ENCODE results near the gene NLGN1. TPM values are rescaled to one million over a fixed set of nuclear protein-coding genes. Genes with fewer than 3 reads are reported as not detected.

The NLGN1 gene
- total RNA-seq, 2 experiments from 2014 or later = not detected

DNA sequence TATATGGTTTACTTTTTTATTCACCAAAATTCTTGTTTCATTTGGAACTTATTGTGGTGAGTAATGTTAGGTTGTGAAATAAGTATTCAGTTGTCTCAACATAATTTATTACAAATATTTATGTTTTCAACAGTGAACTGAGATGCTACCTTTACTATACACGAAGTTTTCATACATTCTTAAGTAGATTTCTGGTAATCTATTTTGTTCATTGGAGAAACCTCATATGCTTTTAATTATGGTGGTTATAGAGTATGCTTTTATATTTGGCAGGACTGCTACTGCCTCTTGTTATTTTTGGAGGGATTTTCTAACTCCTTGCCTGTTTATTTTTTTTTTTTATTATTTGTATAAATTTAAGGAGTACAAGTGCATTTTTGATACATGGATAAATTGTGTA, 253.1 kb downstream of the NLGN1 start:
- ATAC-seq (ENCODE audit: low read depth) (no peak), DNase-seq (no peak)
- Mint-ChIP-seq H3K27me3 (no peaks in the 10 kb centered on the region), H3K4me1 (no peaks in the 10 kb centered on the region), H3K36me3 (no peaks in the 10 kb centered on the region), H3K9me3 (no peaks in the 10 kb centered on the region), H3K27ac (no peak overlapping the region), H3K4me3 (no peak overlapping the region)
- POLR2A ChIA-PET = no interaction called here

- Mint-ChIP-seq H3K27me3 (no peaks in the 10 kb centered on the region), H3K36me3 (no peaks in the 10 kb centered on the region), H3K9me3 (no peaks in the 10 kb centered on the region), H3K4me3 (no peak overlapping the region), H3K27ac (no peak overlapping the region), H3K4me1 (no peaks in the 10 kb centered on the region)
- DNase-seq = no peak
- POLR2A ChIA-PET = no interaction called here
- ATAC-seq (ENCODE audit: low read depth) = no peak
Observed at GRCh38 chr3:173652093-173652492, 254.5 kb downstream of the NLGN1 start.

DNA sequence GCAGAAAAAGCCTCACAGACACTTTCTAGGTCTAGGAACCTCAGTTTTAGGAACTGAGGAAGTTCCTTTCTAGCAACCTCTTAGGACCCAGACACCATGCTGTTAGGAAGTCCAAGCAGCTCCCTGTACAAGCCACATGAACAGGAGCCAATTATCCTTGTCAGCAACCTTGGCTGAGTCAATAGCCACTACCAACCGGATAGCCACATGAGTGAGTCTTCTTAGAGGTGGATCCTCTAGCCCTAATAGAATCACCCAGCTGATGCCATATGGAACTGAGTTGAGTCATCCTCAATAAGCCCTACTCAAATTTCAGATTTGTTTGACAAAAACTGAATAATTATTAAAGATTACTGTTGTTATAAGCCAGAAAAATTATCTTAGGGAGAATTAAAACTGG, 256.2 kb downstream of the NLGN1 start:
- H3K27me3 Mint-ChIP-seq = no peaks in the 10 kb centered on the region
- peaks cover 1% of the 10 kb centered on the region for H3K9me3 Mint-ChIP-seq
- no peaks in the 10 kb centered on the region for H3K4me1 Mint-ChIP-seq
- POLR2A ChIA-PET = no interaction called here
- no peak for DNase-seq
- no peaks in the 10 kb centered on the region for H3K36me3 Mint-ChIP-seq
- no peak overlapping the region for H3K27ac Mint-ChIP-seq
- ATAC-seq (ENCODE audit: low read depth) = no peak
- no peak overlapping the region for H3K4me3 Mint-ChIP-seq

GRCh38 chr3:173659972-173660371, 262.4 kb downstream of the NLGN1 start:
- POLR2A ChIA-PET = no interaction called here
- no peaks in the 10 kb centered on the region for H3K36me3 Mint-ChIP-seq
- no peak overlapping the region for H3K4me3 Mint-ChIP-seq
- no peaks in the 10 kb centered on the region for H3K4me1 Mint-ChIP-seq
- ATAC-seq (ENCODE audit: low read depth) (no peak), DNase-seq (no peak)
- no peak overlapping the region for H3K27ac Mint-ChIP-seq
- no peaks in the 10 kb centered on the region for H3K27me3 Mint-ChIP-seq
- peaks cover 2% of the 10 kb centered on the region for H3K9me3 Mint-ChIP-seq

- H3K4me1 Mint-ChIP-seq = no peaks in the 10 kb centered on the region
- H3K27ac Mint-ChIP-seq = no peak overlapping the region
- ATAC-seq (ENCODE audit: low read depth) = no peak
- H3K27me3 Mint-ChIP-seq = no peaks in the 10 kb centered on the region
- H3K4me3 Mint-ChIP-seq = no peak overlapping the region
- no peak for DNase-seq
- peaks cover 2% of the 10 kb centered on the region for H3K9me3 Mint-ChIP-seq
- no peaks in the 10 kb centered on the region for H3K36me3 Mint-ChIP-seq
- POLR2A ChIA-PET = no interaction called here
Observed at GRCh38 chr3:173660645-173661299, 263.2 kb downstream of the NLGN1 start.

GRCh38 chr3:173663696-173664111, 266.2 kb downstream of the NLGN1 start:
- Mint-ChIP-seq H3K9me3 (peaks cover 1% of the 10 kb centered on the region), H3K27me3 (no peaks in the 10 kb centered on the region), H3K4me1 (no peaks in the 10 kb centered on the region), H3K27ac (no peak overlapping the region), H3K4me3 (no peak overlapping the region), H3K36me3 (no peaks in the 10 kb centered on the region)
- DNase-seq (no peak), ATAC-seq (ENCODE audit: low read depth) (no peak)
- POLR2A ChIA-PET = no interaction called here

- no peak for ATAC-seq (ENCODE audit: low read depth)
- peaks cover 1% of the 10 kb centered on the region for H3K9me3 Mint-ChIP-seq
- H3K4me3 Mint-ChIP-seq = no peak overlapping the region
- no peak overlapping the region for H3K27ac Mint-ChIP-seq
- H3K4me1 Mint-ChIP-seq = no peaks in the 10 kb centered on the region
- DNase-seq = no peak
- POLR2A ChIA-PET = no interaction called here
- H3K27me3 Mint-ChIP-seq = no peaks in the 10 kb centered on the region
- H3K36me3 Mint-ChIP-seq = no peaks in the 10 kb centered on the region
Observed at GRCh38 chr3:173676094-173676493, 278.6 kb downstream of the NLGN1 start.

DNA sequence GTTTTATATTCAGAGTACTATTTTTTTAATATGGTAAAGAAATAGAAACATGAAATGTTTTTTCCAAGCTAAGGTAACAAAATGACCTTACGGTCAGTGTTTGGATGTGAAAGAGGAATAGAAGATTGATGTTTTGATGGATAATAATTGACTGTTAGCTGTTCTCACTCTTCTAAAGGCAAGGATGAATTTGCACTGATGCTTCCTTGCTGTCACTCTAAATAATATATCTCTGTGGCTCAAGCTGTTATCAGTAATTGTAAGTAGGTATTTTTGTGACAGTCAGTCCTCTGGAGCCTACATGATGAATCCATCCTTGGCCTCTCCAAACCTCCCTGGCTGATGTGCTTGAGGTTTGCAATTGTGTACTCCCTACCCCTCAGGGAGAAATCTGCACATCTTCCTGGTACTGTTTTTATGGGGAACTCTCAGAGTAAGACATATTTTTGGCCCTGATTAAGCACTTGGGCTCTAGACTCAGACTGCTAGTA, 283.7 kb downstream of the NLGN1 start:
- POLR2A ChIA-PET = no interaction called here

DNA sequence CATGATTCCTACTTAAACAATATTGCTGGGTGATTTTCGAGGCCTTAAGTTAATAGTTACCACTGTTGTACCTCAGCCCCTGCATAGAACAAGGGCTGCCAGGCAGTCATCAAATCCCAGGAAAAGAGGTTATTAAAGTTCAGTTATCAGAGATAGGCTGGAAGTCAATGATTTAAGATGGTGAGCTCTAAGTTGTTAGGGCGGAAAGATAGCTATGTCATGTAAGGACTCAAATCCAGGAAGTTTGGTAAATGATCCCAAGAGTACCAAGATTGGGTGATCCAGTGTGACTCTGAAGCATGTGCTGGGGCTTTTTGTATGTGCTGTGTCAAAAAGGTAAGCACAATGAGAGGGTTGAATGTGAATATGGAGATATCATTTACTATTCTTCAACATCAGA, 287.9 kb downstream of the NLGN1 start:
- POLR2A ChIA-PET = no interaction called here
- Mint-ChIP-seq H3K9me3 (no peaks in the 10 kb centered on the region), H3K27me3 (no peaks in the 10 kb centered on the region), H3K4me1 (no peaks in the 10 kb centered on the region), H3K27ac (no peak overlapping the region), H3K4me3 (no peak overlapping the region), H3K36me3 (no peaks in the 10 kb centered on the region)
- ATAC-seq (ENCODE audit: low read depth) = no peak
- DNase-seq = no peak

More for the DNA sequence above, 283.7 kb downstream of the NLGN1 start:
- Mint-ChIP-seq H3K27me3 (no peaks in the 10 kb centered on the region), H3K4me1 (no peaks in the 10 kb centered on the region), H3K27ac (no peak overlapping the region), H3K4me3 (no peak overlapping the region), H3K9me3 (no peaks in the 10 kb centered on the region), H3K36me3 (no peaks in the 10 kb centered on the region)
- ATAC-seq (ENCODE audit: low read depth) = no peak
- DNase-seq = no peak

- Mint-ChIP-seq H3K4me3 (no peak overlapping the region), H3K36me3 (no peaks in the 10 kb centered on the region), H3K27me3 (no peaks in the 10 kb centered on the region), H3K4me1 (no peaks in the 10 kb centered on the region), H3K27ac (no peak overlapping the region), H3K9me3 (no peaks in the 10 kb centered on the region)
- ATAC-seq (ENCODE audit: low read depth) (no peak), DNase-seq (no peak)
- POLR2A ChIA-PET = no interaction called here
Observed at GRCh38 chr3:173688216-173688842, 290.8 kb downstream of the NLGN1 start.

- Mint-ChIP-seq H3K27me3 (no peaks in the 10 kb centered on the region), H3K27ac (no peak overlapping the region), H3K36me3 (no peaks in the 10 kb centered on the region), H3K4me3 (no peak overlapping the region), H3K4me1 (no peaks in the 10 kb centered on the region), H3K9me3 (no peaks in the 10 kb centered on the region)
- POLR2A ChIA-PET = no interaction called here
- ATAC-seq (ENCODE audit: low read depth) = no peak
- DNase-seq = no peak
Observed at GRCh38 chr3:173690542-173691180, 293.1 kb downstream of the NLGN1 start.

DNA sequence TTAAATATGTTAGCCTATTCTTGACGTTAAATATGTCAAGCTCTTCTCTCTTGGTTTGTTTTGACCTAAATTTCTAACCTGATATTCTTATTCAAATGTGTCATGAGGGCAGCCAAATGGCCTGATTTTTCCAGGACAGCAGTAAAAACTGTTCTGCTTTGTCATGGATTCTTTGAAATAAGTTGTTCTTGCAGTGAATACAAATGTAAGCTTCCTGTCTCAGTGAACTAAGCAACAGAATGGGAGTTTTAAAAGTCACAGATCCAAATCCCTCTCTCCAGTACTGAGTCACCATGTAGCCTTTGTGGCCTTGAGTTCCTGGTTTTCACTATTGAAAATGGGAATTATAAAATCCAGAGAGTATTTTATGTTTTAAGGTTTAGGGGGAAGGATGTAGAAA, 301.8 kb downstream of the NLGN1 start:
- H3K4me3 Mint-ChIP-seq = no peak overlapping the region
- H3K27ac Mint-ChIP-seq = no peak overlapping the region
- ATAC-seq (ENCODE audit: low read depth) (no peak), DNase-seq (no peak)
- H3K9me3 Mint-ChIP-seq = no peaks in the 10 kb centered on the region
- H3K4me1 Mint-ChIP-seq = no peaks in the 10 kb centered on the region
- no peaks in the 10 kb centered on the region for H3K36me3 Mint-ChIP-seq
- no peaks in the 10 kb centered on the region for H3K27me3 Mint-ChIP-seq
- POLR2A ChIA-PET = no interaction called here

GRCh38 chr3:173700336-173700735, 302.8 kb downstream of the NLGN1 start:
- H3K9me3 Mint-ChIP-seq = no peaks in the 10 kb centered on the region
- ATAC-seq (ENCODE audit: low read depth) (no peak), DNase-seq (no peak)
- no peaks in the 10 kb centered on the region for H3K36me3 Mint-ChIP-seq
- no peaks in the 10 kb centered on the region for H3K27me3 Mint-ChIP-seq
- POLR2A ChIA-PET = no interaction called here
- H3K4me1 Mint-ChIP-seq = no peaks in the 10 kb centered on the region
- H3K4me3 Mint-ChIP-seq = no peak overlapping the region
- no peak overlapping the region for H3K27ac Mint-ChIP-seq

DNA sequence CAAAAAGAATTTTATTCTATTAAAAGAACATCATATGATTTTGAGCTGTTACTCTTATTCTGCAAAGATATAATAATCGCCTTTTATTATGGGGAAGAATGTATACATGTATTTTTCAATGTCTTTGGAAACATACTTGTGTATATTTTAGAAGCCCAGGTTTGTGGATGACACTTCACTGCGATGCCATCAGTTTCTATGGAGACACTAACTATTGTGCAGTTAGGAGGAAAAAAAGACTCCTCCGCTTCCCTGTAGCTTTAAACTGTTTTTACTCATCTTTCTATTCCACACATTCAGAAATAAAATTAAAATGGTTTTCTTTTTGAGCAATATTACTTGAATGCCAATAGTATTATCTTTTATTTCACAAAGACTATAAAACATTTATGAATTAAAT, 305.0 kb downstream of the NLGN1 start:
- POLR2A ChIA-PET = no interaction called here
- H3K4me1 Mint-ChIP-seq = no peaks in the 10 kb centered on the region
- H3K27me3 Mint-ChIP-seq = no peaks in the 10 kb centered on the region
- no peak overlapping the region for H3K27ac Mint-ChIP-seq
- ATAC-seq (ENCODE audit: low read depth) (no peak), DNase-seq (no peak)
- no peaks in the 10 kb centered on the region for H3K36me3 Mint-ChIP-seq
- no peaks in the 10 kb centered on the region for H3K9me3 Mint-ChIP-seq
- H3K4me3 Mint-ChIP-seq = no peak overlapping the region

Data from activated naive CD8-positive, alpha-beta T cell treated with anti-CD3 and anti-CD28 coated beads, Interleukin-2, amount 10 ng/mL, durations not matched to agents 7 days and 5 days (primary cell).